Ishikawa (cell line): Measurements from ENCODE around the gene SCN8A.

Source experiments
- CEBPB ChIP-seq: IDR thresholded peaks from 2 replicates; pipeline ENCODE4 v1.6.1; 2012
- CREB1 ChIP-seq: IDR thresholded peaks from 2 replicates; pipeline ENCODE4 v1.6.1; 2012; ENCODE audit warnings: low read depth
- EGR1 ChIP-seq: IDR thresholded peaks from 2 replicates; pipeline ENCODE4 v1.6.1; 2012
- EP300 ChIP-seq: IDR thresholded peaks from 2 replicates; pipeline ENCODE4 v1.6.1; 2012; ENCODE audit warnings: borderline replicate concordance
- FOXM1 ChIP-seq: IDR thresholded peaks from 2 replicates; pipeline ENCODE4 v1.6.1; 2012; ENCODE audit warnings: low read depth, borderline replicate concordance
- NFIC ChIP-seq: IDR thresholded peaks from 2 replicates; pipeline ENCODE4 v1.6.1; 2012
- RAD21 ChIP-seq: IDR thresholded peaks from 2 replicates; pipeline ENCODE4 v1.6.1; 2012; ENCODE audit warnings: low read depth
- TAF1 ChIP-seq: IDR thresholded peaks from 2 replicates; pipeline ENCODE4 v1.6.1; 2012; ENCODE audit warnings: low read depth, mild to moderate bottlenecking
- TCF12 ChIP-seq: IDR thresholded peaks from 2 replicates; pipeline ENCODE4 v1.6.1; 2012; ENCODE audit warnings: low read depth
- TEAD4 ChIP-seq: IDR thresholded peaks from 2 replicates; pipeline ENCODE4 v1.6.1; 2012
- YY1 ChIP-seq: IDR thresholded peaks from 2 replicates; pipeline ENCODE4 v1.6.1; 2012; ENCODE audit warnings: low read depth
- ZBTB7A ChIP-seq: IDR thresholded peaks from 2 replicates; pipeline ENCODE4 v1.6.1; 2012; ENCODE audit warnings: low read depth
- TF ChIP-seq, protein P1 (sequence below): IDR thresholded peaks from 2 replicates; pipeline ENCODE4 v1.6.1; 2012
- TF ChIP-seq, protein P2 (sequence below): IDR thresholded peaks from 2 replicates; pipeline ENCODE4 v1.6.1; 2012; ENCODE audit warnings: low read depth, mild to moderate bottlenecking
- TF ChIP-seq, protein P3 (sequence below): IDR thresholded peaks from 2 replicates; pipeline ENCODE4 v1.6.1; 2012

Gene SCN8A

DNA sequence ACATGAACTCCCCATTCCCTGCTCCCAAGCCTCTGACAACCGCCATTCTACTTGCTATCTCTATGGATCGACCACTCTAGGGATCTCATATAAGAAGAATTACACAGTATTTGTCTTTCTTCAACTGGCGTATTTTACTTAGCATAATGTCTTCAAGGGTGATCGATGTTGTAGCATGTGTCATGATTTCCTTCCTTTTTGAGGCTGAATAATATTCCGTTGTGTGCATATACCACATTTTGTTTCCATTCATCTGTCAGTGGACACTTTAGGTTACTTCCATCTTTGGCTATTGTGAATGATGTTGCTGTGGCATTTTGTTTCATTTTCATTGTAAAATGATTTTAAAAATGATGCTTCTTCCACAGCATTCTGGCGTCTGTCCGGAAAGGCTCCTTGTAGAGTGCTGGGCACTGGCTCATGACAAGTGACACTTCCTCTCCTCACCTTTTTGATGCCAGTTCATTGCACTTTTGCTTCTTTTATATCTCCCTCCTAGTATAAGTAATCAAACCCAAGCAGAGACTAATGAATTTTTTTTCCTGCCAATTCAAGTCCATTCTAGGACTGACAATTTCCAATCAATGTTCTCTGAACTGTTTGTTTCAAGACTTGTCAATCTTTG is 39.3 kb downstream of the SCN8A start:
- no peak for TF ChIP-seq EP300
- no peak for TF ChIP-seq EGR1
- TF ChIP-seq ZBTB7A: no peak
- no peak for TF ChIP-seq CREB1
- TF ChIP-seq CEBPB: no peak
- no peak for TF ChIP-seq RAD21
- TF ChIP-seq TAF1: no peak
- TF ChIP-seq TEAD4: no peak

DNA sequence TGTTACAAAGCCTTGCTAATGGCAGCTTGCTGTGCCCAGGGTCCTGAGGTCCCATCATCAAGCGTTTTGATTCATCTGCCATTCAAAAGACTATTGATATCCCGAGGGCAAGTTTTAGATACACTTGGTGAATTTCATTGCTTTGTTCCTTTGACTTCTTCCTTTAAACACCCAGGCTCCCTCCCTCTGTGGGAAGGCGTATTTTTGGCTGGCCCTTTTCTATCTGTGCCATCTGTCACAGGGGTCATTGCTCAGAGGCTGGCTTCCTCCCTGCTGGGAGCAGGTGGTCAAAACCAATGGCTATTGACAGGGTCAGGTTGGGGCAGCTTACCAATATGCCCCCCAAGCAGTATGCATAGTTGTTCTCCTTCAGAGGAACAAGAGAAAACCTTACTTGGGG is 40.0 kb downstream of the SCN8A start:
- TF ChIP-seq NFIC: no peak
- TF ChIP-seq ZBTB7A: no peak
- no peak for TF ChIP-seq EP300

DNA sequence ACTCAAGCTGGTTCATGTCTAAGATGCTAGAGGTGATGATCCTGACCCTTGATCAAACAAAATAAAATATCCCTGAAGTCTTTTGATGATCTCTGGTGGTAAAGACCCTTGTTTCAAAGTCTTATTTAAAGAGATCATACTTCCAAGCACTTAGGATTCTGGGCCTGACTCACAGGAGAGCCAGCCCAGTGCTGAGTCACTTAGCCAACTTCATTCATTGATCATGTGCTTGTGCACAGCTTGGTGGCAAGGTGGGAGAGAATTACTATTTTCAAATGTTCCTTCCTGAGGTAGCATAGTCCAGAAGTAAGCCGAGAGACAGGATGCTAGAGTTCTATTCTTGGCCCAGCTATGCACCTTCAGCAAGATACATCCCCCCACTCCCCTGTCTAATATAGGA is 40.6 kb downstream of the SCN8A start:
- TF ChIP-seq, protein P1, sequence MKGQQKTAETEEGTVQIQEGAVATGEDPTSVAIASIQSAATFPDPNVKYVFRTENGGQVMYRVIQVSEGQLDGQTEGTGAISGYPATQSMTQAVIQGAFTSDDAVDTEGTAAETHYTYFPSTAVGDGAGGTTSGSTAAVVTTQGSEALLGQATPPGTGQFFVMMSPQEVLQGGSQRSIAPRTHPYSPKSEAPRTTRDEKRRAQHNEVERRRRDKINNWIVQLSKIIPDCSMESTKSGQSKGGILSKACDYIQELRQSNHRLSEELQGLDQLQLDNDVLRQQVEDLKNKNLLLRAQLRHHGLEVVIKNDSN: no peak

DNA sequence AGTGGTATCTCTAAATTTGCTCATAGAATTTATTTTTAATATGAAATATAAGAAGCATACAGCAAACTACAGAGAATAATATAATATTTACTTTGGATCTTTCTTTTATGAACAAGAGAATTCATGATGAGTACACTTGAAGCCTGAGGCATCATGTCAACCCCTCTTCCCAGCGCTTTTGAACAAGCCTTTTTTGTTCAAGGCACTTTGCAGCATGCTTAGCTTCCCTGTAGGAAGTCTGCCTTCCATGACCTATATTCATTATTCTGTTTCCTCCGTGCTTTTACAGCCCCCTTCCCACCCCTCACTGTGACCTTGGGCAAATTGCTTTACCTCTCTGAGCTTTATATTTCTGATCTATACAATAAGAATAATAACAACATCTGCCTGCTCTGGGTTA is 41.6 kb downstream of the SCN8A start:
- TF ChIP-seq NFIC (no peak), YY1 (no peak), TAF1 (no peak), EP300 (no peak), TEAD4 (no peak), CEBPB (no peak)
- TF ChIP-seq, protein P1: no peak
- TF ChIP-seq, protein P2, sequence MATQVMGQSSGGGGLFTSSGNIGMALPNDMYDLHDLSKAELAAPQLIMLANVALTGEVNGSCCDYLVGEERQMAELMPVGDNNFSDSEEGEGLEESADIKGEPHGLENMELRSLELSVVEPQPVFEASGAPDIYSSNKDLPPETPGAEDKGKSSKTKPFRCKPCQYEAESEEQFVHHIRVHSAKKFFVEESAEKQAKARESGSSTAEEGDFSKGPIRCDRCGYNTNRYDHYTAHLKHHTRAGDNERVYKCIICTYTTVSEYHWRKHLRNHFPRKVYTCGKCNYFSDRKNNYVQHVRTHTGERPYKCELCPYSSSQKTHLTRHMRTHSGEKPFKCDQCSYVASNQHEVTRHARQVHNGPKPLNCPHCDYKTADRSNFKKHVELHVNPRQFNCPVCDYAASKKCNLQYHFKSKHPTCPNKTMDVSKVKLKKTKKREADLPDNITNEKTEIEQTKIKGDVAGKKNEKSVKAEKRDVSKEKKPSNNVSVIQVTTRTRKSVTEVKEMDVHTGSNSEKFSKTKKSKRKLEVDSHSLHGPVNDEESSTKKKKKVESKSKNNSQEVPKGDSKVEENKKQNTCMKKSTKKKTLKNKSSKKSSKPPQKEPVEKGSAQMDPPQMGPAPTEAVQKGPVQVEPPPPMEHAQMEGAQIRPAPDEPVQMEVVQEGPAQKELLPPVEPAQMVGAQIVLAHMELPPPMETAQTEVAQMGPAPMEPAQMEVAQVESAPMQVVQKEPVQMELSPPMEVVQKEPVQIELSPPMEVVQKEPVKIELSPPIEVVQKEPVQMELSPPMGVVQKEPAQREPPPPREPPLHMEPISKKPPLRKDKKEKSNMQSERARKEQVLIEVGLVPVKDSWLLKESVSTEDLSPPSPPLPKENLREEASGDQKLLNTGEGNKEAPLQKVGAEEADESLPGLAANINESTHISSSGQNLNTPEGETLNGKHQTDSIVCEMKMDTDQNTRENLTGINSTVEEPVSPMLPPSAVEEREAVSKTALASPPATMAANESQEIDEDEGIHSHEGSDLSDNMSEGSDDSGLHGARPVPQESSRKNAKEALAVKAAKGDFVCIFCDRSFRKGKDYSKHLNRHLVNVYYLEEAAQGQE: no peak

DNA sequence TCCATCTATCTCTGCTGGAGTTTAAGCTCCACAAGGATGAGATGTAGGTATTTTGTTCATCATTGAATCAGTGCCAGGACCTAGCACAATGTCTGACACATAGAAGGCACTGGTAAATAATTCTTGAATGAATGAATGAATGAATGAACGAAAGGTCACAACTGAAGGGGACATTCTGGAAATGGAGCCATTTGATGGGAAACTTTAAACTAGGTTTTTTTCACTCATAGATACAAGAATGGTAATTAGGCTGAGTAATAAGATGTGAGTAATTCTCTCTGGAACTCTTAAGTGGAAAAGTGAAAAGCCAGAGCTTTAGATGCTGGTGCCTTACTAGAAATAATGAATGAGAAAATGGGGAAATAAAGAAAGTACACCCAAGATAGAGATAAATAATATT is 44.3 kb downstream of the SCN8A start:
- TF ChIP-seq, protein P3, sequence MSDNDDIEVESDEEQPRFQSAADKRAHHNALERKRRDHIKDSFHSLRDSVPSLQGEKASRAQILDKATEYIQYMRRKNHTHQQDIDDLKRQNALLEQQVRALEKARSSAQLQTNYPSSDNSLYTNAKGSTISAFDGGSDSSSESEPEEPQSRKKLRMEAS: no peak
- TF ChIP-seq EGR1: no peak
- TF ChIP-seq, protein P2: no peak
- TF ChIP-seq CEBPB: no peak
- no peak for TF ChIP-seq TAF1
- no peak for TF ChIP-seq RAD21
- TF ChIP-seq NFIC: no peak
- no peak for TF ChIP-seq CREB1
- no peak for TF ChIP-seq YY1
- no peak for TF ChIP-seq FOXM1
- TF ChIP-seq EP300: no peak
- no peak for TF ChIP-seq ZBTB7A
- TF ChIP-seq TEAD4: no peak
- TF ChIP-seq TCF12: no peak
- TF ChIP-seq, protein P1: no peak

DNA sequence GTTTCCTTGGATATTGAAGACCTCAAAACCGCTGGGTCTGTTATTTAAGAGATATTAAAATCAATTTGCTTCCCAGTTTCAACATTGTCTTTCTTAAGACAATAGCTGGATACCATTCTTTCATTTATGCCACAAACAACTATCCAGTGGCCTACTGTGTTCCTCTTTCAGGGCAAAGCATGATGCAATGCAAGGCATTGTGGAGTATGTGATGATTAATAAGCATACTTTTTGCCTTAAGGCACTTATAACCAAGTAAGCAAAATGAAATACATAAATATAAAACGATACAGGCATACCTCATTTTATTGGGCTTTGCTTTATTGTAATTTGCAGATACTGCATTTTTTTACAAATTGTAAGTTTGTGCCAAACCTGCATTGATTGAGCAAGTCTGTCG is 45.5 kb downstream of the SCN8A start:
- no peak for TF ChIP-seq FOXM1
- no peak for TF ChIP-seq CEBPB
- TF ChIP-seq, protein P3: no peak
- no peak for TF ChIP-seq CREB1
- no peak for TF ChIP-seq EP300
- TF ChIP-seq, protein P2: no peak
- TF ChIP-seq ZBTB7A: no peak
- TF ChIP-seq YY1: no peak
- TF ChIP-seq TAF1: no peak
- TF ChIP-seq TEAD4: no peak
- no peak for TF ChIP-seq TCF12
- TF ChIP-seq RAD21: no peak
- TF ChIP-seq, protein P1: no peak
- TF ChIP-seq EGR1: no peak
